ENCODE data around the gene CIB4.

The CIB4 gene

GRCh38 chr2:26632624-26633185 is 8.5 kb downstream of the CIB4 start:
- TF ChIP-seq CTCF (IDR thresholded peaks at IDR 0.05; ENCODE audit: unreplicated experiment in 3 of 3) = no peak
- Mint-ChIP-seq H3K36me3 (ENCODE audit: low read depth) (no peaks in the 10 kb centered on the region), H3K4me3 (no peak overlapping the region), H3K27me3 (ENCODE audit: low read depth) (peaks cover 30% of the 10 kb centered on the region), H3K9me3 (no peaks in the 10 kb centered on the region), H3K27ac (no peak overlapping the region), H3K4me1 (no peaks in the 10 kb centered on the region)

GRCh38 chr2:26631401-26632170 is 9.6 kb downstream of the CIB4 start:
- Mint-ChIP-seq H3K4me3 (no peak overlapping the region), H3K27ac (no peak overlapping the region), H3K9me3 (no peaks in the 10 kb centered on the region), H3K4me1 (no peaks in the 10 kb centered on the region), H3K36me3 (ENCODE audit: low read depth) (no peaks in the 10 kb centered on the region), H3K27me3 (ENCODE audit: low read depth) (peaks cover 30% of the 10 kb centered on the region)
- TF ChIP-seq CTCF (IDR thresholded peaks at IDR 0.05; ENCODE audit: unreplicated experiment in 3 of 3) = no peak

- Mint-ChIP-seq H3K4me1 (no peaks in the 10 kb centered on the region), H3K27ac (no peak overlapping the region), H3K4me3 (no peak overlapping the region), H3K9me3 (peaks cover 3% of the 10 kb centered on the region), H3K36me3 (ENCODE audit: low read depth) (no peaks in the 10 kb centered on the region), H3K27me3 (ENCODE audit: low read depth) (peaks cover 30% of the 10 kb centered on the region)
- no peak for TF ChIP-seq CTCF (IDR thresholded peaks at IDR 0.05; ENCODE audit: unreplicated experiment in 3 of 3)
Observed at GRCh38 chr2:26630669-26631360, 10.4 kb downstream of the CIB4 start.

GRCh38 chr2:26630235-26630634 is 10.9 kb downstream of the CIB4 start:
- Mint-ChIP-seq H3K9me3 (peaks cover 4% of the 10 kb centered on the region), H3K27ac (no peak overlapping the region), H3K36me3 (ENCODE audit: low read depth) (no peaks in the 10 kb centered on the region), H3K4me3 (no peak overlapping the region), H3K27me3 (ENCODE audit: low read depth) (peaks cover 30% of the 10 kb centered on the region), H3K4me1 (no peaks in the 10 kb centered on the region)
- TF ChIP-seq CTCF (IDR thresholded peaks at IDR 0.05; ENCODE audit: unreplicated experiment in 3 of 3) = no peak

GRCh38 chr2:26629751-26630150 is 11.4 kb downstream of the CIB4 start:
- H3K36me3 Mint-ChIP-seq (ENCODE audit: low read depth) = no peaks in the 10 kb centered on the region
- H3K27me3 Mint-ChIP-seq (ENCODE audit: low read depth) = peaks cover 30% of the 10 kb centered on the region
- H3K4me3 Mint-ChIP-seq = no peak overlapping the region
- no peaks in the 10 kb centered on the region for H3K4me1 Mint-ChIP-seq
- H3K27ac Mint-ChIP-seq = no peak overlapping the region
- TF ChIP-seq CTCF (IDR thresholded peaks at IDR 0.05; ENCODE audit: unreplicated experiment in 3 of 3) = no peak
- peaks cover 4% of the 10 kb centered on the region for H3K9me3 Mint-ChIP-seq
